H9 (cell line): Measurements from ENCODE around the gene TRPC6. TPM values are rescaled to one million over a fixed set of nuclear protein-coding genes. Genes with fewer than 3 reads are reported as not detected.

ENCODE experiments used
- DNase-seq: peaks from one replicate; pipeline ENCODE4 v3.0.0-alpha.2; 2017
- H2AFZ ChIP-seq: one replicate; pipeline ENCODE4 v1.6.1; 2013; ENCODE audit warnings: mild to moderate bottlenecking, low read length, control low read depth, moderate library complexity
- H2AK5ac ChIP-seq: 2 replicates; pipeline ENCODE4 v1.6.1; 2013; ENCODE audit warnings: low read length, control low read depth, mixed read lengths; ENCODE audit not compliant: insufficient read length
- H2BK120ac ChIP-seq: one replicate; pipeline ENCODE4 v1.6.1; 2013; ENCODE audit warnings: low read depth, mild to moderate bottlenecking, low read length, control low read depth, inconsistent platforms; ENCODE audit not compliant: poor library complexity, severe bottlenecking
- H2BK12ac ChIP-seq: 2 replicates; pipeline ENCODE4 v1.6.1; 2013; ENCODE audit warnings: low read length, control low read depth, mixed read lengths, low read depth; ENCODE audit not compliant: insufficient read length
- H2BK15ac ChIP-seq: 2 replicates; pipeline ENCODE4 v1.6.1; 2013; ENCODE audit warnings: low read depth, low read length, control low read depth
- H2BK20ac ChIP-seq: one replicate; pipeline ENCODE4 v1.6.1; 2013; ENCODE audit warnings: low read depth, mild to moderate bottlenecking, low read length, control low read depth, inconsistent platforms; ENCODE audit not compliant: poor library complexity, severe bottlenecking
- H2BK5ac ChIP-seq: 2 replicates; pipeline ENCODE4 v1.6.1; 2013; ENCODE audit warnings: low read length, control low read depth, mixed read lengths; ENCODE audit not compliant: insufficient read length
- H3K14ac ChIP-seq: 2 replicates; pipeline ENCODE4 v1.6.1; 2013; ENCODE audit warnings: low read length, control low read depth; ENCODE audit not compliant: insufficient read depth
- H3K18ac ChIP-seq: 2 replicates; pipeline ENCODE4 v1.6.1; 2013; ENCODE audit warnings: low read depth, mild to moderate bottlenecking, mixed read lengths, low read length, control low read depth; ENCODE audit not compliant: insufficient read length
- H3K23ac ChIP-seq: 2 replicates; pipeline ENCODE4 v1.6.1; 2013; ENCODE audit warnings: low read length, control low read depth, mixed read lengths, low read depth; ENCODE audit not compliant: insufficient read length
- H3K23me2 ChIP-seq: 2 replicates; pipeline ENCODE4 v1.6.1; 2013; ENCODE audit warnings: low read depth, mild to moderate bottlenecking, mixed read lengths, low read length, control low read depth; ENCODE audit not compliant: insufficient read length, poor library complexity, severe bottlenecking
- H3K27ac ChIP-seq: 2 replicates; pipeline ENCODE4 v1.5.1; 2013; ENCODE audit warnings: low read length, control low read depth, mixed read lengths, low read depth; ENCODE audit not compliant: insufficient read length
- H3K27me3 ChIP-seq: 2 replicates; pipeline ENCODE4 v1.6.1; 2013; ENCODE audit warnings: low read length, control low read depth, inconsistent platforms; ENCODE audit not compliant: insufficient read depth
- H3K4ac ChIP-seq: 2 replicates; pipeline ENCODE4 v1.6.1; 2013; ENCODE audit warnings: low read depth, mild to moderate bottlenecking, control low read depth, inconsistent platforms, low read length, moderate library complexity
- H3K4me1 ChIP-seq: 2 replicates; pipeline ENCODE4 v1.6.1; 2013; ENCODE audit warnings: low read length, control low read depth, inconsistent platforms; ENCODE audit not compliant: insufficient read depth
- H3K4me2 ChIP-seq: 2 replicates; pipeline ENCODE4 v1.6.1; 2013; ENCODE audit warnings: low read length, control low read depth, mixed read lengths; ENCODE audit not compliant: insufficient read length, insufficient read depth
- H3K56ac ChIP-seq: 2 replicates; pipeline ENCODE4 v1.6.1; 2013; ENCODE audit warnings: low read depth, mild to moderate bottlenecking, mixed read lengths, low read length, control low read depth; ENCODE audit not compliant: insufficient read length
- H3K79me1 ChIP-seq: 2 replicates; pipeline ENCODE4 v1.6.1; 2013; ENCODE audit warnings: low read depth, mild to moderate bottlenecking, moderate library complexity, low read length, control low read depth, inconsistent platforms; ENCODE audit not compliant: insufficient read depth, poor library complexity, severe bottlenecking
- H3K79me2 ChIP-seq: 2 replicates; pipeline ENCODE4 v1.6.1; 2013; ENCODE audit warnings: low read length, control low read depth, inconsistent platforms; ENCODE audit not compliant: insufficient read depth
- H3K9ac ChIP-seq: 2 replicates; pipeline ENCODE4 v1.6.1; 2013; ENCODE audit warnings: low read length, control low read depth, mixed read lengths; ENCODE audit not compliant: insufficient read length; ENCODE audit errors: extremely low read depth
- H3K9me3 ChIP-seq: one replicate; pipeline ENCODE4 v1.6.1; 2013; ENCODE audit warnings: low read depth, low read length, inconsistent platforms; ENCODE audit not compliant: control insufficient read depth
- H3T11ph ChIP-seq: one replicate; pipeline ENCODE4 v1.6.1; 2013; ENCODE audit warnings: mild to moderate bottlenecking, low read length, control low read depth, inconsistent platforms
- H4K20me1 ChIP-seq: one replicate; pipeline ENCODE4 v1.6.1; 2013; ENCODE audit not compliant: control insufficient read depth, insufficient read length, insufficient read depth
- H4K5ac ChIP-seq: 2 replicates; pipeline ENCODE4 v1.6.1; 2013; ENCODE audit warnings: low read depth, mild to moderate bottlenecking, mixed read lengths, low read length, control low read depth; ENCODE audit not compliant: insufficient read length
- H4K8ac ChIP-seq: replicated peaks from 2 replicates; pipeline ENCODE4 v1.6.1; 2013; ENCODE audit warnings: low read length, control low read depth, mixed read lengths, low read depth; ENCODE audit not compliant: insufficient read length
- H4K91ac ChIP-seq: 2 replicates; pipeline ENCODE4 v1.6.1; 2013; ENCODE audit warnings: low read depth, mild to moderate bottlenecking, moderate library complexity, mixed read lengths, low read length, control low read depth; ENCODE audit not compliant: insufficient read length
- H3K27ac Mint-ChIP-seq, 3 experiments: 2 replicates in 2 of 3; 3 replicates in 1 of 3; pipeline ENCODE4 v1.8.0; 2020 to 2021; ENCODE audit warnings: mixed read lengths in 3 of 3, mild to moderate bottlenecking in 1 of 3, moderate library complexity in 1 of 3
- H3K27me3 Mint-ChIP-seq: 2 replicates; pipeline ENCODE4 v1.8.0; 2021; ENCODE audit warnings: low read depth, mild to moderate bottlenecking, moderate library complexity, mixed read lengths
- H3K36me3 Mint-ChIP-seq, 3 experiments: 2 replicates in 2 of 3; 3 replicates in 1 of 3; pipeline ENCODE4 v1.8.0; 2020 to 2021; ENCODE audit warnings: low read depth in 3 of 3, mixed read lengths in 3 of 3; ENCODE audit not compliant: insufficient read depth in 1 of 3
- H3K4me1 Mint-ChIP-seq, 2 experiments: 2 replicates each; pipeline ENCODE4 v1.8.0; 2020; ENCODE audit warnings: mixed read lengths in 2 of 2
- H3K4me3 Mint-ChIP-seq, 2 experiments: 2 replicates in 1 of 2; 3 replicates in 1 of 2; pipeline ENCODE4 v1.8.0; 2020 to 2021; ENCODE audit warnings: mild to moderate bottlenecking in 2 of 2, mixed read lengths in 2 of 2, moderate library complexity in 1 of 2
- H3K9me3 Mint-ChIP-seq, 2 experiments: 2 replicates in 1 of 2; 3 replicates in 1 of 2; pipeline ENCODE4 v1.8.0; 2020; ENCODE audit warnings: mild to moderate bottlenecking in 2 of 2, mixed read lengths in 2 of 2, moderate library complexity in 1 of 2
- WGBS: extraction: QIAGEN DNeasy Blood & Tissue Kit; methylation state at CpG from one replicate; pipeline ENCODE4 v1.1.7; 2013; ENCODE audit warnings: missing lambda C conversion rate, low lambda C conversion rate, mixed read lengths; ENCODE audit not compliant: insufficient read length; ENCODE audit errors: extremely low coverage; 5-methylcytosine and 5-hydroxymethylcytosine counted together
- long read RNA-seq: library from polyadenylated mRNA; unstranded; transcript quantifications from one replicate; pipeline ENCODE4 v2.0.0, GENCODE V29; 2020
- total RNA-seq: library from RNA; stranded (reverse); gene quantifications from 2 replicates; pipeline ENCODE4 v1.2.1, GENCODE V29; 2021
- TF ChIP-seq, protein P1 (sequence below): fragments of 200-600 bp; sonication (generic); conservative IDR thresholded peaks from 3 replicates; pipeline ENCODE4 v1.8.0; 2021; ENCODE audit warnings: antibody characterized with exemption, mild to moderate bottlenecking

The TRPC6 gene
- 12.5 and 14.4 TPM in 2 replicates for total RNA-seq
- long read RNA-seq, full-length matches to known transcripts: 42 of 109 reads
- long read RNA-seq, partial matches to known transcripts: 27 of 109 reads
- long read RNA-seq, other reads (novel, unspliced or antisense): 40 of 109 reads

DNA sequence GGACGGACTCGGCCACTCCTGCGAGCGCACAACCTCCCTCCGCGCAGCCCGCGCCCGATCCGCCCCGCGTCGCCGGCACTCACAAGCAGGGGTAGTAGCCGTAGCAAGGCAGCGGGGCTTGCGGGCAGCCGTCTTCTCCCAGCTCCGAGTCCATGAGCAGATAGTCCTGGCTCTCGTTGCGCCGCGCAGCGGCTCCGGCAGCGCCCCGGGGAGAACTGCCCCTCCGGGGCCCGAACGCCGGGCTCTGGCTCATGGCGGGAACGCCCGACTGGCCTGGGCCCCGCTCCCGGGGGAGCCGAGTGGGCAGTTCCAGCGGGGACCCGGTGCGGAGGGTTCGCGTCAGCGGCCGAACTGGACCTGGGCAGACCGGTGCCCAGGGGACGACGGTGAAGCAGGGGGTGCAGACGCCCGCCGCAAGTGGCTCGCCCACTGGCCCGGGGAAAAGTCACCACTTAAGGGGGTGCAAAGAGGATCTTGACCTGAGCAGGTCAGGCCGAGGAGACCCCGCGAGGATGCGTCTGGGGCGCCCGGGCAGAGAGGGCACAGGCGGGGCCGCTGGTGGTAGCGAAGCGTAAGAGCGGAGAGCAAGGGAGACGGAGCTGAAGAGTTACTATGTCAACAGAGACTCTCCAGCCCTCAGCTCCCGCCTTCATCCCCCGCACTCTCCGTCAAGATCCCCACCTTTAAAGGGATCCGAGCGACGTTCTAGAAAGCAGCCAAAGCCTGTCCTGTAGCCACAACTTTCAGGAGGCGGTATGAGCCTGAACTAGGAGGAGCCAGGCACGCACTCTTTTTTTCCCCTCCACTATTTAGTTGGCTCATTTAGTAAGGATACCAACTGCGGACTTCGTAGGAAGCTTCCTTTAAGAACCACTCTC lies at the start of gene TRPC6:
TSS of gene TRPC6 (minus strand) at position 757 of the 878 bp plus-strand sequence. CDS start at position 253, 504 bp downstream.
- peaks cover 0 to 7% of the 10 kb centered on the region in 2 experiments; a peak in 2 of 5 replicates for H3K9me3 Mint-ChIP-seq
- Histone ChIP-seq H3K4ac (no peak within 1 kb of the TSS), H2AK5ac (no peak within 1 kb of the TSS), H3K18ac (peak within 1 kb of the TSS; percentile 56), H3K4me1 (no peaks in the 10 kb centered on the region; the same call in 1 of the 2 replicates), H3K79me2 (no peaks in the 10 kb centered on the region), H2BK15ac (no peak within 1 kb of the TSS), H2BK5ac (no peak within 1 kb of the TSS), H3K9me3 (no peaks in the 10 kb centered on the region), H3K23me2 (peaks cover 8% of the 10 kb centered on the region), H3K14ac (0 out of 2 replicates have a peak within 1 kb of the TSS, but pooled peaks have one; percentile 24), H4K91ac (no peak within 1 kb of the TSS), H3K9ac (peak within 1 kb of the TSS; percentile 6), H3T11ph (no peak within 1 kb of the TSS), H2BK12ac (no peak within 1 kb of the TSS), H2BK20ac (no peak within 1 kb of the TSS), H4K20me1 (no peaks in the 10 kb centered on the region), H3K27me3 (peaks cover 15% of the 10 kb centered on the region), H4K5ac (no peak within 1 kb of the TSS), H2BK120ac (no peak within 1 kb of the TSS), H3K27ac (no peak within 1 kb of the TSS), H3K79me1 (no peaks in the 10 kb centered on the region), H4K8ac (no peak within 1 kb of the TSS), H2AFZ (no peak within 1 kb of the TSS), H3K4me2 (peak within 1 kb of the TSS; percentile 63), H3K23ac (no peak within 1 kb of the TSS), H3K56ac (no peak within 1 kb of the TSS)
- H3K27me3 Mint-ChIP-seq: peaks cover 44% of the 10 kb centered on the region
- DNase-seq: peak; percentile 78
- H3K4me3 Mint-ChIP-seq: peak within 1 kb of the TSS; percentile 84 to 89
- no CpG with 5 or more reads among the region's 74 CpGs for WGBS
- peaks cover 16 to 24% of the 10 kb centered on the region in 2 experiments for H3K4me1 Mint-ChIP-seq
- no peak within 1 kb of the TSS for H3K27ac Mint-ChIP-seq
- TF ChIP-seq, protein P1, sequence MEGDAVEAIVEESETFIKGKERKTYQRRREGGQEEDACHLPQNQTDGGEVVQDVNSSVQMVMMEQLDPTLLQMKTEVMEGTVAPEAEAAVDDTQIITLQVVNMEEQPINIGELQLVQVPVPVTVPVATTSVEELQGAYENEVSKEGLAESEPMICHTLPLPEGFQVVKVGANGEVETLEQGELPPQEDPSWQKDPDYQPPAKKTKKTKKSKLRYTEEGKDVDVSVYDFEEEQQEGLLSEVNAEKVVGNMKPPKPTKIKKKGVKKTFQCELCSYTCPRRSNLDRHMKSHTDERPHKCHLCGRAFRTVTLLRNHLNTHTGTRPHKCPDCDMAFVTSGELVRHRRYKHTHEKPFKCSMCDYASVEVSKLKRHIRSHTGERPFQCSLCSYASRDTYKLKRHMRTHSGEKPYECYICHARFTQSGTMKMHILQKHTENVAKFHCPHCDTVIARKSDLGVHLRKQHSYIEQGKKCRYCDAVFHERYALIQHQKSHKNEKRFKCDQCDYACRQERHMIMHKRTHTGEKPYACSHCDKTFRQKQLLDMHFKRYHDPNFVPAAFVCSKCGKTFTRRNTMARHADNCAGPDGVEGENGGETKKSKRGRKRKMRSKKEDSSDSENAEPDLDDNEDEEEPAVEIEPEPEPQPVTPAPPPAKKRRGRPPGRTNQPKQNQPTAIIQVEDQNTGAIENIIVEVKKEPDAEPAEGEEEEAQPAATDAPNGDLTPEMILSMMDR: no peak
- peaks cover 0 to 8% (median 8%) of the 10 kb centered on the region in 3 experiments; a peak in 4 of 7 replicates for H3K36me3 Mint-ChIP-seq
